Mesenchymal stem cell (in vitro differentiated cells and primary cell): Measurements from ENCODE around the gene KIFBP. TPM values are rescaled to one million over a fixed set of nuclear protein-coding genes. Genes with fewer than 3 reads are reported as not detected.
"Not testable (repeated sequence)": the region's sequence is repeated elsewhere in the genome, so short reads cannot be mapped to it uniquely, and the experiment has no call there.

Experiments
- DNase-seq: peaks from one replicate; pipeline ENCODE4 v3.0.0-alpha.2; 2013
- H2AFZ ChIP-seq: one replicate; pipeline ENCODE4 v1.6.1; 2013; ENCODE audit warnings: low read depth, mild to moderate bottlenecking, control low read depth, inconsistent platforms, low read length, moderate library complexity
- H2AK5ac ChIP-seq: 2 replicates; pipeline ENCODE4 v1.6.1; 2013; ENCODE audit warnings: low read length, moderate library complexity, mild to moderate bottlenecking, inconsistent platforms; ENCODE audit not compliant: severe bottlenecking
- H2BK120ac ChIP-seq: one replicate; pipeline ENCODE4 v1.6.1; 2013; ENCODE audit warnings: low read depth, mild to moderate bottlenecking, inconsistent platforms, low read length, moderate library complexity
- H2BK12ac ChIP-seq, 2 experiments: one replicate each; pipeline ENCODE4 v1.6.1; 2013; ENCODE audit warnings: inconsistent platforms in 2 of 2, low read length in 2 of 2, mild to moderate bottlenecking in 2 of 2, moderate library complexity in 2 of 2, control low read depth in 1 of 2
- H2BK15ac ChIP-seq: one replicate; pipeline ENCODE4 v1.6.1; 2013; ENCODE audit warnings: mild to moderate bottlenecking, low read depth, inconsistent platforms; ENCODE audit not compliant: poor library complexity, severe bottlenecking
- H2BK5ac ChIP-seq: 2 replicates; pipeline ENCODE4 v1.6.1; 2013; ENCODE audit warnings: low read depth, mild to moderate bottlenecking, low read length, control low read depth, inconsistent platforms; ENCODE audit not compliant: poor library complexity, severe bottlenecking
- H3K14ac ChIP-seq, 2 experiments: one replicate each; pipeline ENCODE4 v1.6.1; 2013; ENCODE audit warnings: inconsistent platforms in 2 of 2, low read length in 2 of 2, control low read depth in 1 of 2, mild to moderate bottlenecking in 1 of 2, moderate library complexity in 1 of 2
- H3K18ac ChIP-seq, 2 experiments: one replicate each; pipeline ENCODE4 v1.6.1; 2013; ENCODE audit warnings: inconsistent platforms in 2 of 2, low read length in 2 of 2, control low read depth in 1 of 2, low read depth in 1 of 2, mild to moderate bottlenecking in 1 of 2
- H3K23ac ChIP-seq, 2 experiments: one replicate each; pipeline ENCODE4 v1.6.1; 2013; ENCODE audit warnings: inconsistent platforms in 2 of 2, low read length in 2 of 2, mild to moderate bottlenecking in 2 of 2, moderate library complexity in 2 of 2, control low read depth in 1 of 2
- H3K27ac ChIP-seq: 2 replicates; pipeline ENCODE4 v1.5.1; 2013; ENCODE audit warnings: mild to moderate bottlenecking, moderate library complexity, low read length, control low read depth, inconsistent platforms; ENCODE audit not compliant: poor library complexity, severe bottlenecking
- H3K27me3 ChIP-seq, 2 experiments: 2 replicates each; pipeline versions ENCODE4 v1.6.1 to v1.7.0; 2013; ENCODE audit warnings: low read length in 2 of 2, mild to moderate bottlenecking in 2 of 2, moderate library complexity in 2 of 2, control low read depth in 1 of 2, inconsistent platforms in 1 of 2; ENCODE audit not compliant: control insufficient read depth in 1 of 2, insufficient read depth in 1 of 2
- H3K36me3 ChIP-seq, 2 experiments: 2 replicates each; pipeline versions ENCODE4 v1.6.1 to v1.7.0; 2013; ENCODE audit warnings: low read length in 2 of 2, control low read depth in 1 of 2, inconsistent platforms in 1 of 2, low read depth in 1 of 2, mild to moderate bottlenecking in 1 of 2; ENCODE audit not compliant: insufficient read depth in 2 of 2, control insufficient read depth in 1 of 2
- H3K4ac ChIP-seq, 2 experiments: one replicate each; pipeline ENCODE4 v1.6.1; 2013; ENCODE audit warnings: inconsistent platforms in 2 of 2, low read length in 2 of 2, mild to moderate bottlenecking in 2 of 2, moderate library complexity in 2 of 2, control low read depth in 1 of 2, low read depth in 1 of 2
- H3K4me1 ChIP-seq: 2 replicates; pipeline ENCODE4 v1.6.1; 2013; ENCODE audit warnings: low read depth, low read length, control low read depth; ENCODE audit not compliant: control insufficient read depth, insufficient read depth
- H3K4me2 ChIP-seq: 2 replicates; pipeline ENCODE4 v1.6.1; 2013; ENCODE audit warnings: low read length, mild to moderate bottlenecking, inconsistent platforms; ENCODE audit not compliant: poor library complexity, severe bottlenecking
- H3K4me3 ChIP-seq, 2 experiments: 2 replicates each; pipeline versions ENCODE4 v1.5.1 to v1.7.0; 2013; ENCODE audit warnings: low read length in 2 of 2, mild to moderate bottlenecking in 2 of 2, control low read depth in 1 of 2, low read depth in 1 of 2; ENCODE audit not compliant: insufficient read depth in 1 of 2
- H3K79me1 ChIP-seq: replicated peaks from 2 replicates; pipeline ENCODE4 v1.6.1; 2013; ENCODE audit warnings: mild to moderate bottlenecking, control low read depth, low read length, inconsistent platforms; ENCODE audit not compliant: poor library complexity, severe bottlenecking
- H3K9ac ChIP-seq: 2 replicates; pipeline ENCODE4 v1.7.0; 2013; ENCODE audit warnings: mild to moderate bottlenecking, low read length, moderate library complexity
- H3K9me3 ChIP-seq: 2 replicates; pipeline ENCODE4 v1.7.0; 2013; ENCODE audit warnings: mild to moderate bottlenecking, low read length; ENCODE audit not compliant: control insufficient read depth
- H4K8ac ChIP-seq: one replicate; pipeline ENCODE4 v1.6.1; 2013; ENCODE audit warnings: inconsistent platforms, mild to moderate bottlenecking, low read length, moderate library complexity
- H4K91ac ChIP-seq: one replicate; pipeline ENCODE4 v1.6.1; 2013; ENCODE audit warnings: mild to moderate bottlenecking, low read length, inconsistent platforms
- WGBS: methylation state at CpG from one replicate; pipeline ENCODE4 v1.1.7; 2013; ENCODE audit warnings: mixed read lengths; 5-methylcytosine and 5-hydroxymethylcytosine counted together
- polyA plus RNA-seq, 2 experiments: library from polyadenylated mRNA; stranded (reverse); fragments of 200-250 nt; gene quantifications; one replicate each; pipeline ENCODE4 v1.2.3, GENCODE V29; 2013

Gene KIFBP, protein sequence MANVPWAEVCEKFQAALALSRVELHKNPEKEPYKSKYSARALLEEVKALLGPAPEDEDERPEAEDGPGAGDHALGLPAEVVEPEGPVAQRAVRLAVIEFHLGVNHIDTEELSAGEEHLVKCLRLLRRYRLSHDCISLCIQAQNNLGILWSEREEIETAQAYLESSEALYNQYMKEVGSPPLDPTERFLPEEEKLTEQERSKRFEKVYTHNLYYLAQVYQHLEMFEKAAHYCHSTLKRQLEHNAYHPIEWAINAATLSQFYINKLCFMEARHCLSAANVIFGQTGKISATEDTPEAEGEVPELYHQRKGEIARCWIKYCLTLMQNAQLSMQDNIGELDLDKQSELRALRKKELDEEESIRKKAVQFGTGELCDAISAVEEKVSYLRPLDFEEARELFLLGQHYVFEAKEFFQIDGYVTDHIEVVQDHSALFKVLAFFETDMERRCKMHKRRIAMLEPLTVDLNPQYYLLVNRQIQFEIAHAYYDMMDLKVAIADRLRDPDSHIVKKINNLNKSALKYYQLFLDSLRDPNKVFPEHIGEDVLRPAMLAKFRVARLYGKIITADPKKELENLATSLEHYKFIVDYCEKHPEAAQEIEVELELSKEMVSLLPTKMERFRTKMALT
- polyA plus RNA-seq (2013, experiment 1 of 2) = 29.5 TPM
- 31.7 TPM for polyA plus RNA-seq (2013, experiment 2 of 2)

DNA sequence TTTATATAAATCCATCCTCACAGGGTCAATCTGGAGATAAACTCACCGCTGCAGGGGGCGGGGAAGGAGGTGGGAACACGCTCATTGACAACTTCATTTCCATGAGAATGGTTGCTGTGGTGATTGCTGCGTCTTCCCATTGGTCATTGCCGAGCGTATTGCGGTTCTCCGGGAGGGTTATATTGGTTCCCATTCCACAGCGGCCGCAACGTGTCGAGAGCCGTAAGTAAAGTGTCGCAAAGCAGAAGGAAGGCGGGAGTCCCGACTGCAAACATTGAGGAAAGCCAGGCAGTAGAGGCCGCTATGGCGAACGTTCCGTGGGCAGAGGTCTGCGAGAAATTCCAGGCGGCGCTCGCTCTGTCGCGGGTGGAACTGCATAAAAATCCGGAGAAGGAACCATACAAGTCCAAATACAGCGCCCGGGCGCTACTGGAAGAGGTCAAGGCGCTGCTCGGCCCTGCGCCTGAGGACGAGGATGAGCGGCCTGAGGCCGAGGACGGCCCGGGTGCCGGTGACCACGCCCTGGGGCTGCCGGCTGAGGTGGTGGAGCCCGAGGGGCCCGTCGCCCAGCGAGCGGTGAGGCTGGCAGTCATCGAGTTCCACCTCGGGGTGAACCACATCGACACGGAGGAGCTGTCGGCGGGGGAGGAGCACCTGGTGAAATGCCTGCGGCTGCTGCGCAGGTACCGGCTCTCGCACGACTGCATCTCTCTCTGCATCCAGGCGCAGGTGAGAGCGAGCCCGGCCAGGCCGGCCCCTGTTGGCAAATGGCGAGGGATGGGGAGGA, at the start of gene KIFBP:
Gene KIFBP, plus strand, starts transcription at position 274 of the 787 bp plus-strand sequence. Its CDS starts 30 bp downstream, at position 304.
- Histone ChIP-seq H2AK5ac (no peak within 1 kb of the TSS), H3K4ac (peak within 1 kb of the TSS; percentile 87 to 91), H2BK120ac (peak within 1 kb of the TSS; percentile 73), H3K4me3 (peak within 1 kb of the TSS; percentile 87 to 97), H3K9me3 (no peaks in the 10 kb centered on the region), H2AFZ (peak within 1 kb of the TSS; percentile 83), H2BK15ac (peak within 1 kb of the TSS; percentile 54), H2BK12ac (no peak within 1 kb of the TSS), H3K4me1 (peaks cover 15% of the 10 kb centered on the region), H4K8ac (peak within 1 kb of the TSS; percentile 74), H3K9ac (peak within 1 kb of the TSS; percentile 95), H3K27ac (peak within 1 kb of the TSS; percentile 85), H3K27me3 (no peaks in the 10 kb centered on the region), H2BK5ac (no peak within 1 kb of the TSS), H4K91ac (peak within 1 kb of the TSS; percentile 70), H3K18ac (peak within 1 kb of the TSS; percentile 73 to 89), H3K4me2 (peak within 1 kb of the TSS; percentile 76), H3K79me1 (peaks cover 6% of the 10 kb centered on the region), H3K36me3 (peaks cover 7 to 24% of the 10 kb centered on the region in 2 experiments), H3K23ac (peak within 1 kb of the TSS in 1 of 2 experiments; percentile 46), H3K14ac (peak within 1 kb of the TSS in 1 of 2 experiments; percentile 89)
- peak; percentile 99 for DNase-seq
- WGBS = 0% methylated on average over 62 of the region's 62 CpGs

DNA sequence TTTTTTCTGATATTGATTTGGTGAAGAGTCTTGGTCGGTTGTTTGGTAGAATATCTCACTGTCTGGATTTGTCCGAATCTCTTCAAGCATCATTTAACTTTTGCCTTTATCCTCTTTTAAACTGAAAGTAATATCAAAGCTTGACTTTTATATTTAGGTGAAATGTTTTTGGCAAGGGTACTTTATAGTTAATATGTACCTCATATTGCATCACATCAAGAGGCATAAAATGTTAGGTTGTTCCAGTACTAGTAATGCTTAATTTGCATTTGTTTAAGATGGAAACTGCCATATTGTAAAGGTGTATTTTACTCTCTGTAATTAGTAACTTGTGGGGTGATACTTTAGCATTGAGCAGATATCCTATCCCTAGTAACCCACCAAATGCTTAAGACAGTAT, 49.7 kb upstream of the KIFBP start:
- Histone ChIP-seq H3K79me1 (peaks cover 14% of the 10 kb centered on the region), H3K36me3 (peaks cover 15 to 75% of the 10 kb centered on the region in 2 experiments), H2BK5ac (no peak overlapping the region), H3K9ac (no peak overlapping the region), H2BK12ac (no peak overlapping the region), H3K23ac (no peak overlapping the region), H3K27me3 (no peaks in the 10 kb centered on the region), H3K9me3 (no peaks in the 10 kb centered on the region), H2BK15ac (no peak overlapping the region), H3K4me2 (no peak overlapping the region), H2AK5ac (no peak overlapping the region), H3K18ac (no peak overlapping the region), H2BK120ac (no peak overlapping the region), H3K27ac (no peak overlapping the region), H3K4ac (no peak overlapping the region), H2AFZ (no peak overlapping the region), H3K4me1 (no peaks in the 10 kb centered on the region), H3K14ac (no peak overlapping the region), H3K4me3 (no peak overlapping the region), H4K8ac (no peak overlapping the region), H4K91ac (no peak overlapping the region)
- WGBS = no CpG with 5 or more reads among the region's 2 CpGs
- no peak for DNase-seq

GRCh38 chr10:68940917-68941316, 47.7 kb upstream of the KIFBP start:
- H3K27me3 ChIP-seq, DNase-seq, H3K9ac ChIP-seq, H3K4me2 ChIP-seq, H3K27ac ChIP-seq, H2AFZ ChIP-seq, H2BK120ac ChIP-seq, H3K23ac ChIP-seq, H4K8ac ChIP-seq, H3K4ac ChIP-seq, H2BK15ac ChIP-seq, H3K9me3 ChIP-seq, H3K4me3 ChIP-seq, H3K4me1 ChIP-seq, H3K18ac ChIP-seq, H2BK5ac ChIP-seq, H2BK12ac ChIP-seq, H3K14ac ChIP-seq, H2AK5ac ChIP-seq, H4K91ac ChIP-seq: not testable (repeated sequence)
- Histone ChIP-seq H3K79me1 (peaks cover 16% of the 10 kb centered on the region), H3K36me3 (peaks cover 22 to 74% of the 10 kb centered on the region in 2 experiments)
